Islet of Langerhans (tissue), 1 donor: ENCODE measurements around the gene SPHK2.
A peak's percentile ranks its signal among the peaks of the same experiment; 100 is the strongest.
"Not testable (repeated sequence)": the region's sequence is repeated elsewhere in the genome, so short reads cannot be mapped to it uniquely, and the experiment has no call there.

ENCODE experiments used
- FAIRE-seq: peaks from one replicate; lab custom pipeline; 2011; peaks lifted over from hg19 to GRCh38; lab: Jason Lieb, UNC

Gene SPHK2

DNA sequence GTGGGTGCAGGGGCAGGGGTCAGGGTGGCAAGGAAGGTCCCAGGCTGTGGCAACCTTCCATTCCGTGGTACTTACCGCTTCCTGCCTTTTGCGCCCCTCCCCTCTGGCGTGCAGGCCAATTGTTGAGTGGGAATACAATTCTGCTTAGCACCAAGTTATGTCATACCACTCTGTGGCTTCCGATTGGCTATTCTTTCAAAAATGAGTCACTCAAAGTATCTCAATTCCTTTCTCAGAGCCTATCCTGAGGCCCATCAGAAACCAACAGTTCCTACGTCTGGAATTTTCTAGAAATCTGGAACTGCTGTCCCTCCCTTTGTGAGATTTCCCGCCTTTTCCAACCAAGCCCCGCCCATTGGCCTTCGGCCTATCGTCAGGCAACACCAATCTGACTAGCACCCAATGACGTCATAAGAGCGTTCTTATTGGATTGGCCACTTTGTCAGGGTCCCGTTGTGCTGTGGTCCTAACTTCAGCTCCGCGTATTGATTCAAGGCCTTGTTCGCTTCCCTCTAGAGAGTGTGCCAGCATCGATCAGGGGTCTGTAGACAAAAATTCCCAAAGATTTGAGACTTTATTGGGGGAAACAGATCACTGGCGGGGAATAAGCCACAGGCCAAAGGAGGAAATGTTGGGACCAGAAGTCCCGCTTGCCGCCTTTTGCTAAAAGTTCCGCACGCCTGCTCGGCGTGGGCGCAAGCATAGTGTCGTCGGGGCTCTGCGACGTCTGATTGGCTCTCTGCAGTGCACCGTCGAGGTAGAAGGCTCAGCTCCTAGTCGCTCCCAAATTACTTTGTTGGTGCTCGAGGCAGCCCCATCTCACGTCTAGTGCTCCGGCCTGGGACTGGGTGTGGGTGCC is 41.8 kb downstream of the SPHK2 start:
- peak; percentile 88 for FAIRE-seq

DNA sequence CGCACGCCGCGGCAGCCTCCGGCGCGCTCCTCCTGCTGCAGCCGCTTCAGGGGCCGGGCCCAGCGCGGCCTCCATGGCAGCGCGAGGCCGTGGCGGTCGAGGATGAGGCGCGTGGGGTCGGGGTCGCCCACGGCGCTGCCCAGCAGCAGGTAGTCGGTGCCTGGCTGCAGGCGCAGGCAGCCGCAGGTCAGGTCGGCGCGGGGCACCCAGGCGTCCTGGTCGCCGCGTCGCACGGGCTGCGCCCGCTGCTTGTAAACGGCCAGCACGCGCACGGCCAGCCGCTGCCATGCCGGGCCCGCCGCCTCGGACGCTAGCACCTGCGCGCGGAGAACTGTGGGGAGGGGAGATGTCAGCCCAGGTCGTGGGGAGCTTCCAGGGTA is 42.4 kb downstream of the SPHK2 start:
- no peak for FAIRE-seq

DNA sequence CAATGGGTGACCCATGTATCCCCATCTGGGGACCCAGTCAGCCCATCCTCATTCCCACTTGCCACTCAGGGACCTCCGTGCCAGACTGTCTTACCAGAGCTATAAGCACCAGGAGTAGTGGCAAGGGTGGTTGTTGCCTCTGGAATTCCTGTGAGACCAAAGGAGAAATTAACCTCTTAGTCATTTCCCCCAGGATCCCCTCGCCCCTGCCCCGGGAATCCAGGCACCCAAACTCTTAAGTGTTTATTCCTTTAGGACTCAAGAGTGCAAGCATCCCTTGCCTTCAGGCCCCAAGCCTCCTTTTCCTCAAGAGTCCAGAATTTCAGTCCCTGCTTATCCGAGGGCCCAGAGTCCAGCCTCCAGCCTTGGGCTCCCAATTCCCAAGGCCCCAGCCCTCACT is 44.4 kb downstream of the SPHK2 start:
- no peak for FAIRE-seq

DNA sequence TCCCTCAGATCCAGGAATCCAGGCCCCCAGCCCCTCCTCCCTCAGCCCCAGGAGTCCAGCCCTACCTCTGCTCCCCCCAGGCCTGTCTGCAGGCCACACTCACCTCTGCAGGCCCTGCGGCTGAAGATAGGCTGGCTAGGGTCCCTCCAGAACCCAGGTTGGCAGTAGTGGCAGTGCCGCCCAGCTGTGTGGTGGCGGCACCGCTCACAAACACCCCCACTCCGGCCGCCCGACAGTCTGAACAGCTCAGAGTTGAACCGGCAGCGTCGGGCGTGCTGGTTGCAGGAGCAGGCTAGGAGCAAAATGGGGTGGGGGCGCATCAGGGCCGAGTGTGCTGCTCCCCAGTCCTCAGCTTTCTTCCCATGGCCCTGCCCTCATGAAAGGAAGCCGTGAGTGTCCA is 45.2 kb downstream of the SPHK2 start:
- FAIRE-seq, result no peak

DNA sequence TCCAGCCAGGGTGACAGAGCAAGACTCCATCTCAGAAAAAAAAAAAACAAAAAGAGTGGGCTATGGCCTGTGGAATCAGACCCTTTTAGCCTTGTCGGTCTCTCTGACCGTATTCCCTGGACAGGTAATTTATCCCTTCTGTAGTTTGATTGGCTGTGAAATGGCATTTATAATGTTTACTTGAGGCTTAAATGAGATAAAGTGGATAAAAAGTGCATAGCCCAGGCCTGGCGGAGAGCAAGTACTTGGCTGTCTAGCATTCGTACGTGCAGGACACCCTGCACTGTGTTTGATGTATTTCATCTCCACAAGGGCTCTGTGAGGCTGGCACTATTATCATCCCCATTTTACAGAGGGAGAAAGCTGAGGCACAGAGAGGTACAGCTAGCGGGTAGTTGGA is 46.5 kb downstream of the SPHK2 start:
- FAIRE-seq, result no peak

DNA sequence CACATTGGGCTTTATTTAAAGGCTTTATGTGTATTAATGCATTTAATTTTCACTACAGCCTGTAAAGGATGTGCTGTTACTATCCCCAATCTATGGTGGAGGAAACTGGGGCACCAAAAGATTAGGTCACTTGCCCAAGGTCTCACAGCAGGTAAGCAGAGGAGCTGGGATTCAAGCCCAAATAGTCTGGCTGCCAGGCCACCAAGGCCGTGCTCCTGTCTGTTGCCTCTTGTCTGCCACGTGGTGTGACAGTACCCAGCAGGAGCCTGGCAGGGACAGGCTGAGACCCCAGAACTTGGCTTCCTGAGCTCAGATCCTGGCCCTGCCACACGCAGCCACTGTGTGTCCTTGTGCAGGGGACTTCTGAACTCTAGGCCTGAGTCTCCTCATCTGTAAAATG is 49.0 kb downstream of the SPHK2 start:
- FAIRE-seq, result no peak

DNA sequence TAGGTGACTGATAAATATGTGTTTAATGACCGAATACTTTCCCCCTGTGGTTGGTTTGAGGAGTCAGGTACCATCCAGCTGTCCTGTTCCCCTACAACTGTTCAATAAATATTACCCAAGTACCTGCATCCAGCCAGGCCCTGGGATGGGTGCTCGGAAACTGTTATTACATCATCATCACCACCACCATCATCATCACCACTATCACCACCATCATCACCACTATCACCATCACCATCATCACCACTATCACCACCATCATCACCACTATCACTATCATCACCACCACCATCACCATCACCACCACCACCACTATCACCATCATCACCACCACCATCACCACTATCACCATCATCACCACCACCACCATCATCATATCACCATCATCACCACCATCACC is 49.5 kb downstream of the SPHK2 start:
- no peak for FAIRE-seq

DNA sequence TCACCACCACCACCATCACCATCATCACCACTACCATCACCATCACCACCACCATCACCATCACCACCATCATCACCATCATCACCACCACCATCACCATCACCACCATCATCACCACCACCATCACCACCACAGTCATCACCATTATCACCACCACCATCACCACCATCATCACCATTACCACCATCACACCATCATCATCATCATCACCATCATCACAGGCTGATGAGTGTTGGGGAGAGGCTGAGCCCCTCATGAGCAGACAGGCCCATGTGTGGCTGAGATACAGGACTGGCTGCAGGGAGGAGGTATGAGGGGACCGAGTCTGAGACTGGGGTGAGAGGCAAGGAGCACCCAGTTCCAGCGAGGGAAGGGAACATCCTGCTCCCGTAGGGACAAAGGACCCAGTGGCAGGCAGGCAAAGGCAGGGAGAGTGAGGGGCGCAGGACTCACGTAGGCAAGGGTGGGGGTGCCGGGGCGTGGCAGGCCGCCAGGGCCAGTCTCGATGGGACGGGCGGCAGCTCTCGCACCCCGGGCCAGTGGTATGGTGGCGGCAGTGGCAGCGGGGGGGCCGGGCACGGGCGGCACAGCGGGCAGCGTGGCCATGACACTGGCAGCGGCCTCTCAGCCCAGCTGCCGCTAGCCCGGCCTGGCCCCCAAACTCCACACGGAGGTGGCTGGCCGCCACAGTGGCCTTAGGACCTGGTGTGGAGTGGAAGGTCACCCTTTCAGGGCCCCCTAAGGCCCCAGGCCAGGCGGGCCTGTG is 50.8 kb downstream of the SPHK2 start:
- no peak for FAIRE-seq

DNA sequence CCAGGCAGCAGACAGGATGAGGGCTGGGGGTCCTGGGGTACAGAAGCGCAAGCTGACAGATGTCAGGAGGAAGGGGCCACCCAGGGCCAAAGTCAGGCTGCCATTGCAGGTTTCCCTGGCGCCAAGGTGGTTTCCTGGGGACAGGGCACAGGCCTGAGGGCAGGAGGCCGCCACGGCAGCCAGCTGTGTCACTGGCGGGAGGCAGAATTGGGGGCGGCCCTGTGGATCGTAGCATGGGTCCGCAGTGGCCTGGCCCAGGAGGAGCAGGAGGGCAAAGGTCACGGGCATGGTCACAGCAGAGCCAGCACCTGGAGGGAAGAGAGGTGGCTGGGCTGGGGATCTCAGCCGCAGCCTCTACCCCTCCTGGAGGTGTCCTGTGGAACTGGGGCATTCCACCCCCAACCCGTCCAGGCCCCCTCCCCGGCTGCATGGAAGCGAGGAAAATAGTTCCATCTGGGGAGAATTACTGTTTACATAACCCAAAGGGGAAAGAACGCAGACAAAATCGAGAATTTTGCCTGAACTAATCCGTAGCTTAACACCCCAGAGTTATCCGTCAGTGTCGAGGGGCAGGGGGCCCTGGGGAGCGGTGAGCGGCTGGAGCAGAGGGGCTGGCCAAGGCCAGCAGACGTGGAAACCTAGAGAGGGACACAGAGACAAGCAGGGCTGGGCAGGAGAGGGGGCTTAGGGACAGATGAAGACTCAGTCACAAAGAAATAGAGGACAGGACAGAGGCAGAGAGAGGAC is 51.6 kb downstream of the SPHK2 start:
- no peak for FAIRE-seq

DNA sequence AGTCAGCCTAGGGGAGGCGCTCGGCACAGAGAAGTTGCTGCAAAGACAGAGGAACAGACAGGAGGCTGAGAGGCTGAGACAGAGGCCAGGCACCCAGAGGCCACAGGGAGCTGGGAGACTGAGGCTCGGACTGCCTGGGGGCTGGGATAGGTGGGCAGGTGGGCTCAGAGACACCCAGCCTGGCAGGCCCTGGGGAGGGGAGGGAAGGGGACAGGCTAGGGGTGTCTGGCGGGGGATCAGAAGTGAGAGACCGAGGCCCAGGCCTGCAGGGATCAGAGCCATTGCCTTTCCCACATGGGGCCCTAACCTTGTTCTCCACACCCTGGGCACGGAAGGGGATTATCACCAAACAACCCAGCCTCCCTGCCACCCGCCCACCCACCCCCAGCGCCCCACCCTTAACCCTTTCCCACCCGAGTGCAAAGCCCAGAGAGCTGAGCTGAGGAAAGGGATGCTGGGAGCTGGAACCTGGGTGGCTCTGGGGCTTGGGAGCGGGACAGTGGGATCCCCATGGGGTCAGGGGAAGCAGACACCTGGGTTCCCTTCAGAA is 52.2 kb downstream of the SPHK2 start:
- FAIRE-seq, result no peak

DNA sequence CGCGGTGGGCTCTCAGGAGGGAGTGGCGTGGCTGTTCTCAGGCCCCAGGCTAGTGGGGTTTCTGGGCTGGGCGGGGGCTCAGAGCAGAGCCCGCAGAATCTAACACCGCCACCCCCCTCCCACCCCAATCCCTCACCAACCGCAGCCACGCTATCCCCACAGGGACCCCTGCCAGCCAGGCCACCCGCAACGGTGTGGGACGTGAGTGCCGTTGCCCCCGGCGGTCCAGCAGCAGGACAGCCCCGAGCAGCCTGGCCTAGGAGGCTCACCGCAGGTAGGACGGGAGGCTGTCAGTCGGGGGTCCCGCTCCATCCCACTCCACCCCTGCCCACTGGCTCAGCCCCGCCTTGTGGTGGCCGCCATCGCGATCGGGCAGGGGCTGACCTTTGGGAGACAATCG is 53.7 kb downstream of the SPHK2 start, which contains the start of gene NTN5:
Gene NTN5 (minus strand): TSS at position 24 of the 400 bp plus-strand sequence. CDS start 2,031 bp downstream, outside the sequence.
- FAIRE-seq, result no peak

DNA sequence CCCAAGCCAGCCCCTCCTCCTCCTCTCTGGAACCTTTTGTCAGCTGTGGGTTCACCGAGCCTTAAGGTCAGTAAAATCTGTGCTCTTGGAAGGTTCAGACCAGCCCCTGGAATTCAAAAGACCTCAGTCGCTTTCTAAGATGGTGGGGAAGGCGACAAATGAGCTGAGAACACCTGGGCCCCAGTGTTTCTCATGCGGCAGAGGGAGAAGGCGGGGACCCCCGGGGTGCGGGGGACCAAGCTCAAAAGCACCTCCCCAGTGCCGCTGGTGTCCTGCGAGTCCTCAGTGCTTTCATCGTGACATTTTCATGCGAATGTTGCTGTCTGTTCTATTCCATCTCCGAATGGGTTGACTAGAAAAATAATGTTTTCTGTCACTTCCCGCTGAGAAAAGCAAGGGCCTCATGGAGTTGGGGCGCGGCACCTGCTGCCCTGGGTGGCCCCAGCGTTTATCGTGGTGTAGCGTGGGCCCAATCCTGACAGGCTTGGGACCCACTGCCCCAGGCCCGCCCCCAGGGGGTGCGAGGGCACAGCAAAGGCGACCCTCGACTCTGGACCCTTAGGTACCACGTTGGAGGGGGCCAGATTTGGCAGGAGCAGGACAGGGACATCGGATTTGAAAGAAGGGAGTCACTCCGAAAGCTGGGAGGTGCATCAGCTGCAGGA is 54.3 kb downstream of the SPHK2 start:
- FAIRE-seq, result no peak

DNA sequence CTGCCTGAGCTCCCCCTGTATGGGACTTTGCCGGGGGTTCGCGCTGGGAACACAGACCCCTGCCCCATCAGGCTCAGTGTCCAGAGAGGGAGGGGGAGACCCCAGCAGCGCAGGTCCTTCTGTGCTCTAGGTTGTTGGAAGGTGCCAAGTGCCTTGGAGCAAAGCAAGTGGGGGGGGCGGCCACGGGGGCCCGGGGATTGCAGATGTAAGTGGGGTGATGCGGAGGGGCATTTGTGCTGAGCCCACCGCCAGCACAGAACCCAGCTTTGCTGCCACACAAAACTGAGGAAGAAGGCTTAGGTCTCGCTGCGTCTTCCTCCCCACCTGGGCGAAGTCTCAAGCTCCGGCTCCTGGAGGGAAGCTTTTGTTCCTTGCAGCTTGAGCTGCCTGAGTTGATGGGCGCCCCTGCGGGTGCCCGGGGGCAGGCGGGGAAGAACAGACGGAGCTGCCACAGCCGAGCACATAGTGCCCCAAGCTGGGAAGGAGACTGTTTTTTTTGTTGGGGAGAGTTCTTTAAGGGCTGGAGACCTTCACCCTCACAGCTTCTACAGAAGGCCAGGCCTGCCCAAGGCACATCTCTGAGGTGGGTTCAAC is 55.0 kb downstream of the SPHK2 start:
- no peak for FAIRE-seq

DNA sequence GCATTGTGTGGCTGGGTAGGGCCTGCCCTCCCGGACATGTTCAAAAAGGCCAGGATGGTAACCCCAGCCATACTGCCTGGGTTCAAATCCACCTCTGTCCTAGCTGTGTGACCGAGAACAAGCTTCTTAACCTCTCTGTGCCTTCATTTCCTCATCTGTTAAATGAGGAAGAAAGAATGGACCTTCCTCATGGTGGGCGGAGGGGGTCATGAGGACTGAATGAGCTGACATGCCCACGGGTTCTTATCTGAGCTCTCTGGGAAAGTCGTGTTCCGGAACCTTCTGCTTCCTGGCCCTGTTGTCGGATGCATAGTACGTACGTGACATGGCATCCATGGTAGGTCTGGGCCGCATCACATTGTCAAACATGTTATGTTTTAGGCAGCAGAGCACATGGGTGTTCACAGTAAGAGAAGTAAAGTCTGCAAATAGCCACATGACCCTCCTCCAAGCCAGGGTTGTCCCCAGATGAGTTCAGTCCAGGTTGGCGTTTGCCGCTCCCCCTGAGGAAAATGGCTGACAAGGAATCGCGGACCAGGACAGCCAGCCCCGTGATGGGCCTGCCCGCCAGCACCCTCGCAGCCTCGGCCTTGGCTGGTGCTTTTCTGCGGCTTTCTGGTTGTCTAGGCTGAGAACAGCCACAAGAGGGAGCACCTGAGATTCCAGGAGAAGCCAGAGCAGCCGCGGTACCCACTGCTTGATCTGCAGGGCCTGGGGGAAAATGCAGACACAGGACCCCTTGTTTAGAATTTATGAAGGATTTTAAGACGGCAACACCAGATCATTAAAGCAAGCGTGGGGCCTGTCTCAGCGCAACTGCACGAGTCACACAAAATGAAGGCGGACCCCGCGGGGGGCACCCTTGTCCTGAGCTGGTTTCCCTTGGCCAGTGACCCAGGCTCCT is 55.9 kb downstream of the SPHK2 start:
- FAIRE-seq, result no peak

DNA sequence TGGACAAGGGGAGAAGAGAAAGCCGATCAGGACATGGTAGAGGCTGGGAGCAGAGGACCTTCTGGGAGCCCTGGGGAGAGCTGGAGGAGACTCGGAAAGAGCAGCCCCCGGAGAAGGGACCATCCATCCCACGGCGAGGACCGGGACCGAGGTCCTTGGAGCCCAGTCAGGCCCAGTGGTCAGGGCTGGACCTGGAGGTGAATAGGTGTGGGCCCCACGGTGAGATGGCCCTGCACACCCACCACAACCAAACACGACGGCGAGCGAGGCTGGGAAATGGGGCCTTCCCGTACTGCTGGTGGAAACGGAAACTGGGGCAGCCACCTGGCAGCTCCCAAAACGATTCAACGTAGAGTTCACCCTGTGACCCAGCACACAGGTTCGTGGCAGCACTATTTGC is 57.2 kb downstream of the SPHK2 start:
- no peak for FAIRE-seq

DNA sequence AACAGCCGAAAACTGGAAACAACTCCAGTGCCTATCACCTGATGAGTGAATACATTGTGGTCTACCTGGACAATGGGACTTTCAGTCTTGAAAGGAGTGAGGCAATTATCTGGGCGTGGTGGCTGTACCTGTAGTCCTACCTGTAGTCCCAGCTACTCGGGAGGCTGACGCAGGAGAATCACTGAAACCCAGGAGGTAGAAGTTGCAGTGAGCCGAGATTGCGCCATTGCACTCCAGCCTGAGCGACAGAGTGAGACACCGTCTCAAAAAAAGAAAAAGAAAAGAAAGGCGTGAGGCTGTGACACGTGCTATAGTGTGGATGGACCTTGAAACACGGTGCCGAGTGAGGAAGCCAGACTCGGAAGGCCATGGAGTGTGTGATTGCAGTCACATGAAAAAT is 57.6 kb downstream of the SPHK2 start:
- FAIRE-seq, result no peak

DNA sequence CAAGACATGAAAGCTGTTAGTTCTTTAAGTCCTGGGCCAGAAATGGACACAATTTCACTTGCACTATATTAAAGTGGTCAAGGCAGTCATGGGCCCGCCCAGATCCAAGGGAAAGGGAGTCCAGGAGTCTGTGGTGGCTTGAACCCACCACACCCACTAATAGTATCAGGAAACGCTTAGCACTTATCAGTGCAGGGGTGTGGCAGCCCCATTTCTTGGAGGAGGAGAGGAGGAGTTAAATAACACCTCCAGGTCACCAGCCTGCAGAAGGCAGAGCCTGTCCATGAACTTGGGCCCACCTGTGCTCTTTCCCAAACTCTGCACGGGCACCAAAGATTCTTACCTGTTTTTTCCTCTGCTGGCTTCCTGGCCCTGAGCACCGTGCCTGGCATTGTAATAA is 58.9 kb downstream of the SPHK2 start:
- no peak for FAIRE-seq

DNA sequence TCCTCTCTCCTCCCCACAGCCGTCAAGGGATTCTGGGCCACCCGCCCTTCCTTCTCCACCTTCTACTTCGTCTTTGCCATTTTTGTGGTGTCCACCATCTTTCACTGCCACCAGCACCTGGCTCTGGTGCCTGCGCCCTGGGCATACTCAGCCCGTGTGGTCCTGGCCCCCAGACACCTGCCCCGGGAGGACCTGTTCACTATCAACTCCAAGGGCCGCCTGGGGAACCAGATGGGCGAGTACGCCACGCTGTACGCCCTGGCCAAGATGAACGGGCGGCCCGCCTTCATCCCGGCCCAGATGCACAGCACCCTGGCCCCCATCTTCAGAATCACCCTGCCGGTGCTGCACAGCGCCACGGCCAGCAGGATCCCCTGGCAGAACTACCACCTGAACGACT is 60.7 kb downstream of the SPHK2 start:
- not testable (repeated sequence) for FAIRE-seq
